Panc1 (cell line): ENCODE measurements around the gene GOLGA8N. TPM values are rescaled to one million over a fixed set of nuclear protein-coding genes. Genes with fewer than 3 reads are reported as not detected.

Experiments
- ATAC-seq: fragments of 200-7000 bp; cut with Tn5 transposase; 2 replicates; pipeline ENCODE4 v1.9.1; 2020; ENCODE audit warnings: mild to moderate bottlenecking, moderate library complexity
- BruUV-seq: library from RNA; stranded (reverse); fragments of 400-500 nt; replicated peaks from 2 replicates; lab custom pipeline; 2021; lab: Mats Ljungman, UMichigan
- CTCF ChIA-PET: fragments of 300-600 bp; sonication (Branson Sonifier 250); formaldehyde crosslinking; loops from one replicate; lab custom pipeline; 2022; ENCODE audit warnings: antibody characterized with exemption; lab: Charles Lee
- POLR2A ChIA-PET: fragments of 300-600 bp; sonication (Branson Sonifier 250); formaldehyde crosslinking; loops from one replicate; lab custom pipeline; 2022; ENCODE audit warnings: antibody characterized with exemption; lab: Charles Lee
- DNase-seq: peaks from one replicate; pipeline ENCODE4 v3.0.0-alpha.2; 2010; ENCODE audit warnings: low read depth, low spot score
- H3K27ac ChIP-seq: 2 replicates; pipeline ENCODE4 v1.5.1; 2011; ENCODE audit warnings: mild to moderate bottlenecking, low read length, inconsistent platforms
- H3K27me3 ChIP-seq: fragments of 200-500 bp; sonication (Bioruptor generic); 2 replicates; pipeline ENCODE4 v1.6.0; 2014; ENCODE audit warnings: low read length, inconsistent platforms; ENCODE audit not compliant: control insufficient read depth, insufficient read depth
- H3K36me3 ChIP-seq: fragments of 200-500 bp; sonication (Bioruptor generic); 2 replicates; pipeline ENCODE4 v1.5.1; 2014; ENCODE audit warnings: inconsistent platforms, mild to moderate bottlenecking, low read length, moderate library complexity; ENCODE audit not compliant: control insufficient read depth, insufficient read depth
- H3K4me1 ChIP-seq: 2 replicates; pipeline ENCODE4 v1.5.1; 2011; ENCODE audit warnings: inconsistent platforms, mild to moderate bottlenecking, low read length, moderate library complexity; ENCODE audit not compliant: control insufficient read depth, insufficient read depth
- H3K4me3 ChIP-seq, 2 experiments: 2 replicates each; pipeline ENCODE4 v1.5.1; 2011 to 2012; ENCODE audit warnings: low read depth in 2 of 2, low read length in 2 of 2, mild to moderate bottlenecking in 2 of 2, inconsistent platforms in 1 of 2, moderate library complexity in 1 of 2
- H3K9me3 ChIP-seq: fragments of 200-500 bp; sonication (Bioruptor generic); 2 replicates; pipeline ENCODE4 v1.5.1; 2014; ENCODE audit warnings: low read depth, mild to moderate bottlenecking, inconsistent platforms, low read length, moderate library complexity; ENCODE audit not compliant: control insufficient read depth, insufficient read depth
- POLR2AphosphoS5 ChIP-seq: IDR thresholded peaks from 2 replicates; pipeline ENCODE4 v1.6.1; 2012; ENCODE audit warnings: mild to moderate bottlenecking, low read depth, low read length, moderate library complexity
- in situ Hi-C: cut with HindIII; loops from 2 replicates; pipeline ENCODE4 v1.10.0; 2016; ENCODE audit warnings: low sequenced_read_pairs, low pct_unique_long_range_greater_than_20kb
- intact Hi-C: fragments of 100-400 bp; cut with micrococcal nuclease; formaldehyde crosslinking; loops from one replicate; pipeline ENCODE4 v1.10.0; 2022; ENCODE audit not compliant: unreplicated experiment
- total RNA-seq: library from RNA; stranded (reverse); gene quantifications from one replicate; pipeline ENCODE4 v1.2.1, GENCODE V29; 2021; ENCODE audit not compliant: unreplicated experiment

GOLGA8N gene
- total RNA-seq, 1 experiment from 2014 or later: 4.1 TPM

DNA sequence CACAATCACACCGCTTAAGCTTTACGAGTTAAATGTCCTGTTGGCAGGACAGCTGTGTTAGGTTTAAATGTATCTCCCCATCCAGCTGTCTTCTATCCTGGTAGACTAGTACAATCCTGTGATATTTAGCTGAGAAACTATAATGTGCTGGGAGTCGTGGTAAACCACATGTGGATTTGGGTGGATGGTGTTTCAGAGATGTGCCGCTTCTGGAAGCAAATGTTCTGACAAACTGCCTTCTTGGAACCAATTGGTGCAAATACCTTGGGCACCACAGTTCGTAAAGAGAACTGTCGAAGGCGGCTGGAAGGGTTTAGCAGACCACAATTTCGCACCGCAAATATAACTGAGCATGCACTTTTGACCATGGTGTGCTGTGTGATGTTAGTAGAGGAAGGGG lies 63.2 kb downstream of the GOLGA8N start:
- no peaks in the 10 kb centered on the region for H3K27me3 ChIP-seq
- BruUV-seq: no TSS peak
- H3K4me3 ChIP-seq: no peak overlapping the region
- intact Hi-C loops: no loop called here
- in situ Hi-C loops: no loop called here
- no peak for DNase-seq
- H3K4me1 ChIP-seq: peaks cover 6% of the 10 kb centered on the region; the same call in 1 of the 2 replicates
- ChIA-PET CTCF (no interaction called here), POLR2A (no interaction called here)
- no peaks in the 10 kb centered on the region for H3K9me3 ChIP-seq
- H3K36me3 ChIP-seq: no peaks in the 10 kb centered on the region
- no peak for TF ChIP-seq POLR2AphosphoS5
- H3K27ac ChIP-seq: no peak overlapping the region
- no peak for ATAC-seq

Other genes with a start within 250 kb of the GOLGA8N start
- gene GOLGA8K, start 190.2 kb upstream of the GOLGA8N start, total RNA-seq: 1.5 TPM
- gene GOLGA8O, start 137.8 kb upstream of the GOLGA8N start, total RNA-seq: 0.69 TPM
- 124 TPM for gene ARHGAP11A, start 22.0 kb downstream of the GOLGA8N start, total RNA-seq
- gene SCG5, start 48.3 kb downstream of the GOLGA8N start, total RNA-seq: 0.67 TPM
- 0.41 TPM for gene GREM1, start 124.5 kb downstream of the GOLGA8N start, total RNA-seq